ENCODE measurements around the gene LDHAL6B. TPM values are rescaled to one million over a fixed set of nuclear protein-coding genes. Genes with fewer than 3 reads are reported as not detected.

Gene LDHAL6B
- total RNA-seq (2022; extraction: Qiagen RNA extraction; ENCODE audit: low read depth) = not detected in 5 replicates

DNA sequence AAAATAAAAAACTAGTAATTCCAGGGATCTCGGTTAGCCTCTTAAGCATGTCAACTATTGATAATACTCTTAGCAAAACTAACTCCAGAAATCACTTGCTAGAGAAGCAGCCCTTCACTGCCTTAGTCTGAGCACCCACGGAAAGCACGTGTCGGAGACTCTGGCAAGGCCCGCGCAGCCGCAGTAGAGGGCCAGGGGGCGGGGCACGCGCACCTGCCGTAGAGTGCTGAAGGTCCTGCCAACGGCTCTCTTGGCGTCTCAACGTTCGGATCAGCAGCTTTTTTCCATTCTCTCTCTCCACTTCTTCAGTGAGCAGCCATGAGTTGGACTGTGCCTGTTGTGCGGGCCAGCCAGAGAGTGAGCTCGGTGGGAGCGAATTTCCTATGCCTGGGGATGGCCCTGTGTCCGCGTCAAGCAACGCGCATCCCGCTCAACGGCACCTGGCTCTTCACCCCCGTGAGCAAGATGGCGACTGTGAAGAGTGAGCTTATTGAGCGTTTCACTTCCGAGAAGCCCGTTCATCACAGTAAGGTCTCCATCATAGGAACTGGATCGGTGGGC, at the start of gene LDHAL6B:
Gene LDHAL6B (plus strand): TSS at position 221 of the 561 bp plus-strand sequence. CDS start 98 bp downstream, at position 319.

Other genes with a start within 250 kb of the LDHAL6B start
- 22.1 to 29.6 TPM (median 26.6 TPM) in 5 replicates for gene RNF111, start 219.2 kb upstream of the LDHAL6B start, total RNA-seq (2022; extraction: Qiagen RNA extraction; ENCODE audit: low read depth)
- gene CCNB2, start 101.7 kb upstream of the LDHAL6B start, total RNA-seq (2022; extraction: Qiagen RNA extraction; ENCODE audit: low read depth) = 95.3 to 108 TPM (median 106 TPM) in 5 replicates
- gene MYO1E, start 166.0 kb downstream of the LDHAL6B start, total RNA-seq (2022; extraction: Qiagen RNA extraction; ENCODE audit: low read depth) = 137 to 332 TPM (median 241 TPM) in 5 replicates
- 10.4 to 17.3 TPM (median 13.9 TPM) in 5 replicates for gene FAM81A, start 231.3 kb downstream of the LDHAL6B start, total RNA-seq (2022; extraction: Qiagen RNA extraction; ENCODE audit: low read depth)